ENCODE measurements around the gene SENP7. TPM values are rescaled to one million over a fixed set of nuclear protein-coding genes. Genes with fewer than 3 reads are reported as not detected.
"Not testable (repeated sequence)": the region's sequence is repeated elsewhere in the genome, so short reads cannot be mapped to it uniquely, and the experiment has no call there.

The SENP7 gene
- total RNA-seq, 2 donors from 2014 or later = 9.3 to 10.6 TPM

- DNase-seq = no peak
- ATAC-seq = no peak
- intact Hi-C loops (cut with DNase I) = no loop called here
These were observed 17.7 kb upstream of the SENP7 start for GRCh38 chr3:101530686-101531047.

DNA sequence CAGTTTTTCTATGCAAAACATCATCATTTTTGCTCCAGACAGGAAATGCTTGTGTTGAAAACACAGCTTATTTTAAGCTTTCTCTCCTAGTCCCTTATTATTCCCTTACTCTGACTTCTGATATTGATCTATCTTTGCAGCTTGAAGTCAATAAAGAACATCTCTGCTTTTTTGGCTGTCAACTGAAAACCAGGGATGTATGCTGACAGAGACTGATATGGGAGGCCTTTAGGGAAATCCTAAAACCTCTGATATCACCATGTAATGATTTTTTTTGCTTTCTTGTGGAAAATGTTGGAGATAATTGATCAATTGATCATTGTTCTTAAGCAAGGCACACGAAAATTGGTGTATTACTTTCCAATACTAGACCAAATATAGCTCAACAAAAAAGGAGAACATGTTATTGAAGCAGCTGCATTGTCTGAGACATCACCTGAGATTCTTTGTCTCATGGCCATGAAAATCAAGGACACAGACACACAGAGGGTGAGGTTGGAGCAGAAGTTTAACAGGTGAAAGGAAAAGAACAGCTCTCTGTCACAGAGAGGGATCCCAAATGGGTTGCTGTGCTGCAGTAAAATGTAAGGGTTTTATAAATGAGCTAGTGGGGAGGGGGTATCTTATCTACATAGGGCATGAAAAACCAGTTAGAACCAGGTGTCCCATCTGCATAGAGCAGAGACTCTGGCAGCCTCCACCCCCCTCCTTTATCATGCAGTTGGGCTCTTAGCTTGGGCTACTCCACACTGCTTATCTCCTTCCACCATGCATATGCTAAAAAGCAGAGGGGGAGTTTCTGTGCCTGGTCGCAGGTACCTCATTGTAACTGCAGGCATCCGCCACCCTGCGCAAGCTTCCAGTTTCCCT is 17.0 kb upstream of the SENP7 start:
- no peak for DNase-seq
- intact Hi-C loops (cut with DNase I) = no loop called here

DNA sequence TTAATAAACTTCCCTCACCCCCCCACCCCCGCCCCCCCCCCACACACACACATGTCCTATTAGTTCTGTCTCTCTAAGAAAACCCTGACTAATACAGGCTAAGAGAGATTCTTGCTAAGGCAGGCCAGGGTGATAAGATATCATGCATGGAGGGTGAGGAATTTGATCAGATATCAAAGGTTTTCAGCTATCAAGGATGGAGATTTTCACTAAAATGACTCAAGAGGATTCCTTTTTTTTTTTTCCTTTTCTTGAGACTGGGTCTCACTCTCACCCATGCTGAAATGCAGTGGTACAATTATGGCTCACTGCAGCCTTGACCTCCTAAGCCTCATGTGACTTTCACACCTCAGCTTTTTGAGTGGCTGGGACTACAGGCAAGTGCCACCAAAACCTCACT is 14.9 kb upstream of the SENP7 start:
- intact Hi-C loops (cut with DNase I) = no loop called here

More for the DNA sequence above, 17.0 kb upstream of the SENP7 start:
- no peak for ATAC-seq

DNA sequence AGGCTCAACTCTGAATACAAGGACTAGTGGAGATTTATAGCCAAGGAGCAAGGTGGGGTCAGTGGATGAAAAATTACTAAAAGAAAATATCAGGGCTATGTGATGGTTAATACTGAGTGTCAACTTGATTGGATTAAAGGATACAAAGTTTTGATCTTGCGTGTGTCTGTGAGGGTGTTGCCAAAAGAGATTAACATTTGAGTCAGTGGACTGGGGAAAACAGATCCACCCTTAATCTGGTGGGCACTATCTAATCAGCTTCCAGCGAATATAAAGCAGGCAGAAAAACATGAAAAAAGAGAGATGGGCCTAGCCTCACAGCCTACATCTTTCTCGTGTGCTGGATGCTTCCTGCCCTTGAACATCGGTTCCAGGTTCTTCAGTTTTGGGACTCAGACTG is 14.4 kb upstream of the SENP7 start:
- ATAC-seq (no peak), DNase-seq (no peak)
- intact Hi-C loops (cut with DNase I) = no loop called here

More for the DNA sequence above, 14.9 kb upstream of the SENP7 start:
- DNase-seq = no peak
- ATAC-seq = no peak

- intact Hi-C loops (cut with DNase I) = no loop called here
- ATAC-seq (no peak), DNase-seq (no peak)
These were observed 8.2 kb upstream of the SENP7 start for GRCh38 chr3:101521211-101521701.

DNA sequence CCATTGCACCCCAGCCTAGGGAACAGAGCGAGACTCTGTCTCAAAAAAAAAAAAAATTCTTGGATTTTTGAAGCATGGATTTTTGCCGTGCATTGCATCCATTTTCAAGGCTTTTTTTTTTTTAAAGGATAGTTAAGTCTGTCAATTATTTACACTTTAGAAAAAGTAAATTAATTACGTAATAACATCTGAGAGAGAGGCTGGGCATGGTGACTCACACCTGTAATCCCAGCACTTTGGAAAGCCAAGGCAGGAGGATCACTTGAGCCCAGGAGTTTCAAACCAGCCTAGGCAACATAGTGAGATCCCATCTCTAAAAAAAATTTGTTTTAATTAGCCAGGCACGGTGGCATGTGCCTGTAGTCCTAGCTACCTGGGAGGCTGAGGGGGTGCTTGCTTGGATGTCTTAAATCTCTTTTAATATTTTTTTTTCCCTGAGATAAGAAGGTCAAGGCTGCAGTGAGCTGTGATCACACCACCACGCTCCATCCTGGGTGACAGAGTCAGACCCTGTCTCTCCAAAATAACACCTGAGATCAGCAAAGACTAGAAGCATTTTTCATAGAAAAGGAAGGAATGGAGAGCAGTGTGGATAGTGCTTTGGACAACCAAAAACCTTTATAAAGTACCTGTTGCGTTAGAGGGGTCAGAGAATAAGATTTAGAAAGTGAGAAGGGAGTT is 6.8 kb upstream of the SENP7 start:
- intact Hi-C loops (cut with DNase I) = no loop called here

DNA sequence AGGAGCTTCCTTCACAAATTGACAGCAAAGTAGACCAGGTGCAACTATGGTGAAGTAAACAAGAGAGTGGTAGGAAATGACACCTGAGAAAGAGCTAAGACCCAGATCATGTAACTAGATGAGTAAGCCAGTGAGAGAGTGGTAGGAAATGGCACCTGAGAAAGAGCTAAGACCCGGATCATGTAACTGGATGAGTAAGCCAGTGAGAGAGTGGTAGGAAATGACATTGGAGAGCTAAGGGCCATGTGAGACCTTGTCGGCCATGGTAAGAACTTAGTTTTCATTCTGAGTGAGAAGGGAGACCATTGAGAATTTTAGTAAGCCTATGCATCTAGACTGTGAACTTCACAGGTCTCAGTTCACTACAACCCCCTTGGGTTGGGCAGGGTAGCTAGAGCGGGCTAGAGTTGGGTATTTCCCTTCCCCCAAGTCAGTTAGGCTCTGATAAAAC is 5.4 kb upstream of the SENP7 start:
- DNase-seq = no peak
- intact Hi-C loops (cut with DNase I) = no loop called here
- ATAC-seq = peak in 1 of 2 donors; percentile 68

More for the DNA sequence above, 6.8 kb upstream of the SENP7 start:
- DNase-seq (no peak), ATAC-seq (no peak)

- intact Hi-C loops (cut with DNase I) = loop anchor here in 1 of 2 donors (5.0 kb wide), 1 partner anchor 49 kb away; the partner anchor contains the start of gene TRMT10C
- peak; percentile 53 to 69 for ATAC-seq
These were observed 491 bp upstream of the SENP7 start for GRCh38 chr3:101513419-101513986.

GRCh38 chr3:101512396-101512645 is 691 bp downstream of the SENP7 start:
- ATAC-seq (peak in 1 of 2 donors; percentile 59), DNase-seq (no peak)
- intact Hi-C loops (cut with DNase I) = loop anchor here in 1 of 2 donors (5.0 kb wide), 1 partner anchor 50 kb away; the partner anchor contains the start of gene TRMT10C

More at GRCh38 chr3:101513419-101513986, 491 bp upstream of the SENP7 start:
- DNase-seq = no peak

DNA sequence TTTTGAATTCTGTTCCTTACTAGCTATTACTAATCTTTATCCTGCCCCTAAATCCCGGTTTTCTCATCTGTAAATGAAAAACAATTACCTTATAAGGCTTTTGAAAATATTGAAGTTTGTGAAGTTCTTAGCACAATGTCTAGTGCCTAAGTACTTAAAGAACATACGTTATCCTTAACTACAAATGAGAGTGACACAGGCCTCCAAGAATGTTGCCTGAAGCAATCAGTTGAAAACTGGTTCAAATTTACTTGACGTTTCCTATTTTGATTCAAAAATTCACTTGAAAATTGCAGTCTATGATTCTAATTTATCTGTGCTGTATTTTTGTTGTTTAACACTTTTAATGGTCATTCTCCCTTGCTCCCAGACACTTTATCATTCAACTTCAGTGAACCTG is 3.2 kb downstream of the SENP7 start:
- intact Hi-C loops (cut with DNase I) = loop anchor here in 1 of 2 donors (5.0 kb wide), 1 partner anchor 52 kb away; the partner anchor contains the start of gene TRMT10C
- DNase-seq (no peak), ATAC-seq (no peak)

DNA sequence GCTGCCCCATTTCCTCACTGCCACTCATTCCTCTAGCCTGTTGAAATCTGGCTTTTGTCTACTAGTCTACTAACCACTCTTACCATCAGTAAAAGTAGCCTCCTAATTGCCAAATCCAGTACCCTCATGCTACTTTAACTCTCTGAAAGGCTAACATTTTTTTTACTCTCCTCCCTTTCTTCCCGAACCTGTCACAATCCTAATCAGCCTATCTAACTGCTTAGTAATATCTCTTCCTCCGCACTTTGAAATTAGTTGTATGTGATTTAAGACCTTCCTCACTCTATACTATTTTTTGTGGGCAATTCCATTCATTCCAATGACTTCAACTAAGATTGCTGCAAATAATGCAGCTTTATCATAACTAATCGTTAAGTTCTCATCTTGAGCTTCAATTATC is 3.7 kb downstream of the SENP7 start:
- intact Hi-C loops (cut with DNase I) = no loop called here
- ATAC-seq (no peak), DNase-seq (no peak)

DNA sequence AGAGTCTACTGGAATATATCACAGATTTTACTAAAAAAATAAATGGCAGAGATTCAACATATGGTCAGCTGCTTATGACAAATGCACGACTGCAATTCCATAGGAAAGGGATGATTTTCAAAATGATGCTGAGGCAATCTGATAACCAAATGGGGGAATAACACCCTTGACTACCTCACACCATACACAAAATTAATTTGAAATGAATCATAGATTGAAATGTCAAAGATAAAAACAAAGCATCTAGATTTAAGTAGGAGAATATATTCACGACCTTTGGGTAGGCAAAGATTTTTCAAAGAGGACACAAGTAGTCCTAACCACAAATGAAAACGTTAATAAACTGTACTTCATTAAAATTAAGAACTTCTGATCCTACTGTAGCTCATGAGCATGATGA is 11.2 kb downstream of the SENP7 start:
- no peak for ATAC-seq
- intact Hi-C loops (cut with DNase I) = no loop called here
- DNase-seq = no peak

- DNase-seq (no peak), ATAC-seq (no peak)
- intact Hi-C loops (cut with DNase I) = no loop called here
These were observed 12.8 kb downstream of the SENP7 start for GRCh38 chr3:101500208-101500607.

- no peak for DNase-seq
- intact Hi-C loops (cut with DNase I) = no loop called here
These were observed 15.2 kb downstream of the SENP7 start for GRCh38 chr3:101497803-101498202.

GRCh38 chr3:101495552-101495951 is 17.5 kb downstream of the SENP7 start:
- DNase-seq (no peak), ATAC-seq (no peak)
- intact Hi-C loops (cut with DNase I) = no loop called here

More at GRCh38 chr3:101497803-101498202, 15.2 kb downstream of the SENP7 start:
- no peak for ATAC-seq

DNA sequence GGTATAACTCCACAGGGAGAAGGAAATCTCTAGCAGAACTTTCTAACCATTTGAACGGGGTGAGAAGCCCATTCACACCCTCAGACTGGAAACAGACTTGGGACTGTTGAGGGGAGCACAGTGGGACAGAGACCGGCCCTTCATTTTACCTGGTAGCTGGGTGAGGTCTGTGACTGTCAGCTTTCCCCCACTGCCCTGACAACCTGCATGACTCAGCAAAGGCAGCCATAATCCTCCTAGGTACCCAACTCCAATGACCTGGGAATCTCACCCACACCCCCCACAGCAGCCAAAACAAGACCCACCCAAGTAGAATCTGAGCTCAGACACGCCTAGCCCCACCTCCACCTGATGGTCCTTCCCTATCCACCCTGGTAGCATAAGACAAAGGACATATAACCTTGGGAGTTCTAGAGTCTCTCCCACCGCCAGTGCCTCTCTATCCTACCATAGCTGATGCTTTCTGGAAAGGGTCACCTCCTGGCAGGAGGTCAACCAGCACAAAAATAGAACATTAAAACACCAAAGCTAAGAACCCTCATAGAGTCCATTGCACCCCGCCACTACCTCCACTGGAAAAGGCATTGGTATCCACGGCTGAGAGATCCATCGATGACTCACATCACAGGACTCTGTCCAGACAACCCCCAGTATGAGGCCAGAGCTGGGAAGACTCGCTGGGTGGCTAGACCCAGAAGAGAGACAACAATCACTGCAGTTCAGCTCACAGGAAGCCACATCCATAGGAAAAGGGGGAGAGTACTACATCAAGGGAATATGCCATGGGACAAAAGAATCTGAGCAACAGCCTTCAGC is 28.0 kb downstream of the SENP7 start:
- intact Hi-C loops (cut with DNase I) = no loop called here
- ATAC-seq = no peak
- DNase-seq = no peak

DNA sequence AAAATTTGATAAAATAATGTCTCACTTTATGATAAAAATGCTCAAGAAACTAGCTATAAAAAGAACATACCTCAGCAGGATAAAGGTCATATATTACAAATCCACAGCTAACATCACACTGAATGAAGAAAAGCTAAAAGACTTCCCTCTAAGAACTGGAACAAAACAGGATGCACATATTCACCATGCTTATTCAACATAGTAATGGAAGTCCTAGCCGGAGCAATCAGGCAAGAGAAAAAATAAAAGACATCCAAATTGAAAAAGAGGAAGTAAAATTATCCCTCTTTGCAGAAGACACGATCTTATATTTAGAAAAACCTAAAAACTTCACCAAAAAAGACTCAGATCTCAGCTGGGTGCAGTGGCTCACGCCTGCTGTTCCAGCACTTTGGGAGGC is 34.0 kb downstream of the SENP7 start:
- intact Hi-C loops (cut with DNase I) = no loop called here
- ATAC-seq = no peak

GRCh38 chr3:101474841-101475552 is 38.0 kb downstream of the SENP7 start:
- ATAC-seq; intact Hi-C loops (cut with DNase I): not testable (repeated sequence)

More for the DNA sequence above, 34.0 kb downstream of the SENP7 start:
- no peak for DNase-seq

More at GRCh38 chr3:101474841-101475552, 38.0 kb downstream of the SENP7 start:
- DNase-seq = not testable (repeated sequence)
